ENCODE results near the gene GTF2H3. TPM values are rescaled to one million over a fixed set of nuclear protein-coding genes. Genes with fewer than 3 reads are reported as not detected.
"Not testable (repeated sequence)": the region's sequence is repeated elsewhere in the genome, so short reads cannot be mapped to it uniquely, and the experiment has no call there.

GTF2H3 gene
- total RNA-seq (2014; rRNA removed; shearing (Covaris generic); ENCODE audit: low replicate concordance) = 37.4 and 52.1 TPM in 2 replicates

DNA sequence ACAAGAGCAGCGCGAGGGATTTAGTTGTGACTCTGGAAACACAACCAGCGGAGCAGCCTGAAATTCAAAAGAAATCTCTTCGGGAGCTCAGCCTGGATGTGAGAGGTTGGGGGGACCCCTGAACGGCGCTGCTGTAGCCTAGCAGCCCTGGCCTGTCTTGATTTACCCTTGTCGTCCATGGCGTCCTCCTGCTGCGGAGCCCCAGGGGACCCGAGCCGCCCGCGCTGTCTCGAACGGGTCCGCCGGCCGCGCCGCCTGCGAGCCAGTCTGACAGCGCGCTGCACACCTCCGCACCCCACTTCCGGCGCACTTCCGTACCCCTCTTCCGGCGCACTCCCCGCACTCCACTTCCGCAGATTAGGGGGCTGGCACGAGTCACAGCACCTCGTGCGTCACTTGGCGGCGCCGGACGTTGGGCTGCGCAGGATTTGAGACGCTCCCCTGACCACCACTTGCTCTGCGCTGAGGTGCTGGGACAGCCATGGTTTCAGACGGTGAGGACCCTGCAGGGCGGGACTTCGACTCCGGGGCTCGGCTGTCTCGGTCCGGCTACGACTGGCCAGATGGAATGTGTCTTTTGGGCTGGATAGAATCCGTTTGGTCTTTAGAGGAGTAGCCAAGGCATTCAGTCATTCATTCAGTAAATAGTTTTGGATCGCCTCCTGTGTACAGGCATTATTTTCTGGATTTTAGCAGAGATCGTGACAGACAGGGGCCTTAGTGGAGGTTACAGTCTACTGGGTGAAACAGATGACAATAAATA is at the start of gene GTF2H3, which contains the start of gene EIF2B1:
GTF2H3 (plus strand) TSS at position 451 of the 763 bp plus-strand sequence; CDS start at position 482, 31 bp downstream.
EIF2B1 (minus strand) TSS at position 308 of the 763 bp plus-strand sequence; CDS start at position 179, 129 bp downstream.
- Histone ChIP-seq H3K4me3 (peak within 1 kb of the TSS; percentile 97), H3K9me3 (no peaks in the 10 kb centered on the region), H3K27me3 (no peaks in the 10 kb centered on the region), H3K36me3 (peaks cover 35% of the 10 kb centered on the region)
- DNase-seq = peak; percentile 96

DNA sequence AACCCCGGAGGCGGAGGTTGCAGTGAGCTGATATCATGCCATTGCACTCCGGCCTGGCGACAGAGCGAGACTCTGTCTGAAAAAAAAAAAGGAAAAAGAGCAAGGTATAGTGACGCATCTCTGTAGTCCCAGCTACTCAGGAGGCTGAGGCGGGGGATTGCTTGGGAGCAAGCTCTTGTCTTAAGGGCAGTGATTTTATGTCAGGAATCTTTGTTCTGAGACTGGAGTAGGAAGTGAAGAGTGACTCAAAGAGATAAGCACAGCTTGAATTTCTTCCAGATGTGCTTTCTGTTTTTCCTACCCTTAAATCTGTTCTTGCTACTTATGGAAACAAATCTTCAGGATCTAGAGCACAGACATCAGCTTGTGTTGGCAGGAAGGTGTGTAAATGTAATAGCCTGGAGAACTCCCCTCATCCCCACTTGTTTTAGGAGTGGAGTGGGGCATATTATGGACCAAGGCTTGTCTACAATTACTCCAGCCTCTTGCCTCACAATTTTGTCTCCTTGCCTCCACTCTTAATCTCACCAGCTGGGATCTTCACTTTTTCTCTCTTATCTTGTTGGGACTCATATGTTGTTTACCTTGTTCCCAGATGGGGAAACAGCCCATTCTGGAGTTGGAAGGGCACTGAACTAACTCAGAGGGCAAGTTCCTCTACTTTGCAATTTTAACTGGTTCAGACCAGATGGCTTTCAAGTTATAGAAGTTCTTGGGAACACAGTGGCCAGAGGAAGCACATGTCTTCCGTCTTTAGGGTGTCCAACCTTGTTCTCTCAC is 41.7 kb upstream of the GTF2H3 start:
- Histone ChIP-seq H3K4me3 (no peak overlapping the region), H3K9me3 (no peaks in the 10 kb centered on the region), H3K36me3 (peaks cover 91% of the 10 kb centered on the region), H3K27me3 (no peaks in the 10 kb centered on the region)
- no peak for DNase-seq

DNA sequence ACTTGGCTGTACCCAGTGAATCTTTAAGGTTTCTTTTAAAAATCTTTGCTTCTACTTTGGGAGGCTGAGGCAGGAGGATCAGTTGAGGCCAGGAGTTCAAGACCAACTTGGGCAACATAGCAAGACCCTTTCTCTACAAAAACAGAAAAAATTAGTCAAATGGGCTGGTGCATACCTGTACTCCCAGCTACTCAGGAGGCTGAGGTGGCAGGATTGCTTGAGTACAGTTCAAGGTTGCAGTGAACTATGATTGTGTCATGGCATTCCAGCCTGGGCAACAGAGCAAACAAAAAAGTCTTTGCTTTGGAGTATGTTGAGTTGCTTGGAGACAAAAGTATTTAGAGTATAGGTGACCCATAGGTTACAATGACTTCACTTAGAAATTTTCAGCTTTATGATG is 37.9 kb upstream of the GTF2H3 start:
- no peak overlapping the region for H3K4me3 ChIP-seq
- no peaks in the 10 kb centered on the region for H3K27me3 ChIP-seq
- no peaks in the 10 kb centered on the region for H3K9me3 ChIP-seq
- peaks cover 74% of the 10 kb centered on the region for H3K36me3 ChIP-seq
- no peak for DNase-seq

DNA sequence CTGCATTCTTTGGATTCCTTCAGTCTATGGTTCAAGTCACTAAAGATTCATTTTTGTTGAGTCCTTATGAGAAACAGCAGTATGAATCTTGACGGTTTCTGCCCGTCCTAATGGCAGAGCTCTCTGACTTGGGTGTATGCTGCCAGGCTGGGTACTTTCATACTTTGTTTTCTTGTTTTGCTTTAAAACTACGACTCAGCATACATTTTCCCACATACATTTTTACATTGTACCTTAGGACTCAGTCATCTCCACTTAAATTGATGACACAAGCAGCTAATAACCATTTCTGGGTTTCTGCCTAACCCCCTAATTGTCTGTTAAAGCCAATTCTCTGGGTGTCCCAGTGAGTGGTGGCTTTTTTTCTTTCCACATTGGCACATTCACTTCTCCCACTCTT is 36.5 kb upstream of the GTF2H3 start:
- no peaks in the 10 kb centered on the region for H3K27me3 ChIP-seq
- H3K9me3 ChIP-seq = no peaks in the 10 kb centered on the region
- H3K4me3 ChIP-seq = no peak overlapping the region
- H3K36me3 ChIP-seq = peaks cover 66% of the 10 kb centered on the region
- no peak for DNase-seq

DNA sequence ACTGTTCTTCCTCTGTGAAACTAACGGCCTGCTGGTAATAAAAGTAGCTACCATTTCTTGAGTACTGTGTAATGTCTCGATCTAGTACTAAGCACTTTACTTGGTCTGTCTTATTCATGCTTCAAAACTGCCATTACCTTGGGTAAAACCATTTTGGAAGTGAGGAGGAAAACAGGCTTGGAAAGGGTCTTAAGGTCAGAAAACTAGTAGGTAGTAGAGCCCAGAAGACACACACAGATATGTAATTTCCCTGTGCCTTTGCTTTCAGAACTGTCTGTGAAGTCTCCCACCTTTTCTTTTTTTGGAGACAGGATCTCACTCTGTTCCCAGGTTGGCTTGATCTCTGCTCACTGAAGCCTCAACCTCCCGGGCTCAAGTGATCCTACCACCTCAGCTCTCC is 35.1 kb upstream of the GTF2H3 start:
- Histone ChIP-seq H3K4me3 (no peak overlapping the region), H3K27me3 (no peaks in the 10 kb centered on the region), H3K9me3 (no peaks in the 10 kb centered on the region), H3K36me3 (peaks cover 60% of the 10 kb centered on the region)
- DNase-seq = no peak

DNA sequence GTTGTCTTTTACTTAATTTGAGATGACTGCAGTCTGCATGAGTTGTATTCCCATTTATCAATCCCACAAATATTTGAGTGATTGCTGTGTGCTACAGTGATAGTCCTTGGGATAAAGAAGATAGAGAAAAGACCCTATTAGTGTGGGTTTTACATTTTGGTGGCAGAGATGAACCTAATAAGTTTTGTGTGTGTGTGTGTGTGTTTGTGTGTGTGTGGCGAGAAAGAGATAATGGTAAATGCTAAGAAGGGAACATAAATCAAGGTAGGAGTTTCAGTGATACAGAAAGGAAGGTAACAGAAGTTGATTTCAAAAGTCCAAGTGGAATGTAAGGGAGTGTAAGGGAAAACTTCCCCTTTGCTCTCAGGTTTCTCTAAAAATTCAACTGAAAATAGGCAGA is 34.3 kb upstream of the GTF2H3 start:
- peaks cover 62% of the 10 kb centered on the region for H3K36me3 ChIP-seq
- H3K27me3 ChIP-seq = no peaks in the 10 kb centered on the region
- no peak for DNase-seq
- H3K4me3 ChIP-seq = no peak overlapping the region
- H3K9me3 ChIP-seq = no peaks in the 10 kb centered on the region

DNA sequence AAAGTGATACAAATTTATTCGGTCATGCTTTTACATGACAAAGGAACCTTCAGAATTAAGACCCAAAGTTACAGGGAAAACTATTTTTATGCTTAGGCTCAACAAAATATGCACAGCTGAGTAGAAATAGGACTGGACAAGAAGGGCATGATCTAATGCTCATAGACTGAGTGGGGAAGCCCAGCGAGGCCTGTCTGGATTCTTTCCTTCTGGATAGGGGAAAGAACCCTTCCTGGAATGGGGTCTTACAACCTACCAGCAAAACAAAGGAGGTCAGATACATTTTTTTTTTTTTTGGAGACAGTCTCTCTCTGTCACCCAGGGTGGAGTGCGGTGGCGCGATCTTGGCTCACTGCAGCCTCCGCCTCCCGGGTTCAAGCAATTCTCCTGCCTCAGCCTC is 33.9 kb upstream of the GTF2H3 start:
- Histone ChIP-seq H3K9me3 (no peaks in the 10 kb centered on the region), H3K4me3 (no peak overlapping the region), H3K27me3 (no peaks in the 10 kb centered on the region), H3K36me3 (peaks cover 62% of the 10 kb centered on the region)
- DNase-seq = no peak

DNA sequence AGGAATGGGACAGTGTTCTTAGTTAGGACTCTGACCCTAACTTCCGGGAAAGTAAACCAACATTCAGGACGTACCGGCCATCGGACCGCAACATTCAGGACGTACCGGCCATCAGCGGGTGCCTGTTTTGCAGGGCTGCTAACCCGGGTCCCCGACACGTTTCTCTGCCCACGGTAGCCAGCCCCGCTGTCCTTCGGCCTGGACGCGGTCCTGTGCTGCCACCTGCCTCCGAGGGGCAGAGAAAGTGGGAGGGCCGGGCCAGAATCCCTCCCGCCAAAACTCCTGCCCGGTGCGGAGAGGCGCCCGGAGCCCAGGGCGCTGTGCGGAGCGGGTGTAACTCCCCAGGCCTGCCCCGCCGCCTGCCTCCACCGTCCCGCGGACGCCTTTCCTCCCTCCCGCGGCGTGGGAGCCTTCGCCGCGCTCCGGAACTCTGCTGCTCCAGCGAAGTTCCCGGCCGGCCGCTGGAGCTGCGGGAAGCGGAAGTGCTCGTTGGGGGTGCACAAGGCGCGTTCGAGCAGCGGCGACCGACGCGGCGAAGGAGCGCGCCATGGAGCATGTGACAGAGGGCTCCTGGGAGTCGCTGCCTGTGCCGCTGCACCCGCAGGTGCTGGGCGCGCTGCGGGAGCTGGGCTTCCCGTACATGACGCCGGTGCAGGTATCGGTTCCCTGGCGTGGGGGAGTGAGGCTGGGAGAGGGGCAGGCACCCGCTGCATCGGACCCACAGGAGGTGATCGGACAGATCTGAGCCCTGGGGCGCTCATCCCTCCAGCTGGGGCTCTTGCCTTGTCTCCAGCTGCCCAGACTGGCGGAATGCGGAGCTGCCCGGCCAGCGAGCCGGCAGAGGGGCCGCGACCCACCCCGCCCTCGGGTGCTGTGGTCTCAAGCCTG is 31.8 kb upstream of the GTF2H3 start, which contains the start of gene DDX55:
DDX55 (plus strand) TSS at position 498 of the 888 bp plus-strand sequence; CDS start at position 548, 50 bp downstream.
- Histone ChIP-seq H3K9me3 (no peaks in the 10 kb centered on the region), H3K36me3 (peaks cover 63% of the 10 kb centered on the region), H3K4me3 (peak within 1 kb of the TSS; percentile 100), H3K27me3 (no peaks in the 10 kb centered on the region)
- peak; percentile 82 for DNase-seq

DNA sequence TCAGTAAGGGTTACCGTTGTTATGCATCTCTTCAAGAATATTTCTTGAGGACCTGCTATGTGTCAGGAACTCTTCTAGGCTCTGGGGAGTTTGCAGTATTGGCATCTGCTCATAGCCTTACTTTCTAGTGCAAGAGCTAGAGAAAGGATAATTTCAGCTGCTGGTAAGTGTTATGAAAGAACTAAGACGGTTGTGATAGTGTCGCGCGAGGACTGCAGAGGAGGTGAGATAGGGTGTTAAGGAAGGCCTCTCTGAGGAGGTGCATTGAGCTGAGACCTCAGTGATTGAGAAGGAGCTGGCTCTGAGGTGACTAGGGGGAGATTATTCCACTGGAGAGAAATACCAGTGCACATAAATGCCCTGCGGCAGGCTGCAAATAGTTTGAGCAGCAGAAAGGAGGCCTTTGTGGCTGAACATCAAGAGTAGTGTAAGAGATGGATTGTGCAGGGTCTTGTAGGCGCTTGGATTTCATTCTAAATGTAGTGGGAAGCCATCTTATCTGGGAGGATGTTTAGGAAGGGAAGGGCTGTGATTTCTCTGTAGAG is 30.9 kb upstream of the GTF2H3 start:
- H3K27me3 ChIP-seq = no peaks in the 10 kb centered on the region
- peaks cover 63% of the 10 kb centered on the region for H3K36me3 ChIP-seq
- peak overlapping the region; percentile 100 for H3K4me3 ChIP-seq
- no peak for DNase-seq
- no peaks in the 10 kb centered on the region for H3K9me3 ChIP-seq

DNA sequence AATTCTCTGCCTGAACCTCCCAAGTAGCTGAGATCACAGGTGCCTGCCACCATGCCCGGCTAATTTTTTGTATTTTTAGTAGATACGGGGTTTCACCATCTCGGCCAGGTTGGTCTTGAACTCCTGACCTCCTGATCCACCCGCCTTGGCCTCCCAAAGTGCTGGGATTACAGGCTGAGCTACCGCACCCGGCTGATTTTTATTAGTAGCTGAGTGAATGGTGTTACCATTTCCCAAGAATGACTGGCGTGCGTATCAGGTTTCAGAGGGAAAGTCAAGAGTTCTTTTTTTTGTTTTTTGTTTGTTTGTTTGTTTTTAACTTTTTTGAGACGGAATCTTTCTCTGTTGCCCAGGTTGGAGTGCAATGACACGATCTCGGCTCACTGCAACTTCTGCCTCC is 30.1 kb upstream of the GTF2H3 start:
- H3K9me3 ChIP-seq, DNase-seq, H3K27me3 ChIP-seq: not testable (repeated sequence)
- Histone ChIP-seq H3K36me3 (peaks cover 63% of the 10 kb centered on the region), H3K4me3 (peak overlapping the region; percentile 100)

DNA sequence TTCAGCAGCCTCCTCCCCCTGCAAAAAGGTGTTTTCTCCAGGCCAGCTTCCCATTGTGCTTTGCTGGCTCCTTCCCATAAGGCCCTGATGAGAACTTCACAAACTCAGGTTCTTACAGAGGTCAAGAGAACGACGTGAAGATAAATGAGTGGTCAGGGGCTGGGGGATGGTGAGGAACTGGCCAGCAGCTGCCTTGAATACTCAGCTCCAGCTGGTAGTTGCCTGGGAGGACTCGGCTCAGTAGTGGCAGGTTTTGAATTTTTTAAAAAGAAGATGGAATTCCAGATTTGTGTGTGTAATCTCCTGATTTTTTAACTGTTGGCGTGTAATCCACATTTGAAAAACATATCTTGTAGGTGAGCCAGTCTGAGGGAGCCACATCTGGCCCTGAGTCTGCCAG is 25.9 kb upstream of the GTF2H3 start:
- Histone ChIP-seq H3K27me3 (no peaks in the 10 kb centered on the region), H3K9me3 (no peaks in the 10 kb centered on the region), H3K36me3 (peaks cover 82% of the 10 kb centered on the region), H3K4me3 (no peak overlapping the region)
- no peak for DNase-seq

DNA sequence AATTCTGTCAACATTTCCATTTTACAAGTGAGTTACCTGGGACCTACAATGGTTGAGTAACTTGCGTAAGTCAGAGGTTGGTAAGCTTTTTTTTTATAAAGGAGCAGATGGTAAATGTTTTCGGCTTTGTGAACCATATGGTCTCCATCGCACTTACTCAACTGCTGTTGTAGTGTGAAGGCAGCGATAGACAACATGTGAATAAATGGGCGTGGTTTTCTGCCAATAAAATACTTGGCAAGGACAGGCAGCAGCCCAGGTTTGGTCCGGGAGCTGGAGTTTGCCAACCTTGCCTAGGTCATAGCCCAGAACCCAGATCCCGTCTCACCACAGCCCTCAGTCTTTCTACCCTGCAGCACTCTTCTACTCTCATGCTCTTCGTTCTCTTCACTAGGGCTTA is 25.4 kb upstream of the GTF2H3 start:
- Histone ChIP-seq H3K4me3 (no peak overlapping the region), H3K36me3 (peaks cover 85% of the 10 kb centered on the region)
- no peak for DNase-seq

DNA sequence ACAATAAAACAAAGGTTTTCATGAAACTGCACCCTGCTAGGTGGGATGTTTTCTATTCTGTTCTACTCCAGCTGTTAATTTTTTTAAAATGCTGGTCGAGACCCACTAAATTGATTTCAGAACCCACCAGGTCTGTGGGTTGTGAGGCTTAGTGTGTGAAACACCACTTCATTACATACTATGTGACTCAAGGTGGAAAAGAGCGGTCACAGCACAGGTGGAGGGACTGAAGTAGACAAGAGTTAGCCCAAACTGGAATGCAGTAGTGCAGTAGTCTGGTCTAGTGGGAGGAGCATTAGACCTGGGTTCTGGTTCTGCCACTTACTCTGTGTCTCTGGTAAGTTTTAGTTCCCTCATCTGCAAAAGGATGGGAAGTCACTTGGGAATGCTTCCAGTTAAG is 19.5 kb upstream of the GTF2H3 start:
- peaks cover 79% of the 10 kb centered on the region for H3K36me3 ChIP-seq
- no peaks in the 10 kb centered on the region for H3K9me3 ChIP-seq
- H3K4me3 ChIP-seq = no peak overlapping the region
- H3K27me3 ChIP-seq = no peaks in the 10 kb centered on the region
- DNase-seq = no peak

More for the DNA sequence above, 25.4 kb upstream of the GTF2H3 start:
- H3K27me3 ChIP-seq = no peaks in the 10 kb centered on the region
- H3K9me3 ChIP-seq = no peaks in the 10 kb centered on the region

DNA sequence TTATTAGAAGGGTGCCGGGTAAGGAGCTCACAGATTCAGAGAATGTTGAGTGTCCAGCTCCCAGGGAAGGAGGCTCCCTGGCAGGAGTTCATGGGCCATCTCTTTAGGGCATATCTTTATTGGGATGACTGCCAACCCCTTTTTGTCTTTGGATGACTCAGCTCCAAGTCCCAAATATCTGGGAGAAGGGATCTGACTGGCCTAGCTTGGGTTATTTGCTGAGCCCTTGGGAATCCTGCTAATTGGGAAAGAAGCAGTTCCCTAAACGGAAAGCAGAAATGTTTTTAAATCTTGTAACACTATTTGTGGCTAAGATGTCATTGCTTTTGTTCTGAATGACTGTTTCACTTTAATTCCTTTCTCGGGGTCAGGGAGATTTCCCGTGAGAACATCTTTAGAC is 19.1 kb upstream of the GTF2H3 start:
- Histone ChIP-seq H3K9me3 (no peaks in the 10 kb centered on the region), H3K27me3 (no peaks in the 10 kb centered on the region), H3K36me3 (peaks cover 81% of the 10 kb centered on the region), H3K4me3 (no peak overlapping the region)
- peak; percentile 49 for DNase-seq

DNA sequence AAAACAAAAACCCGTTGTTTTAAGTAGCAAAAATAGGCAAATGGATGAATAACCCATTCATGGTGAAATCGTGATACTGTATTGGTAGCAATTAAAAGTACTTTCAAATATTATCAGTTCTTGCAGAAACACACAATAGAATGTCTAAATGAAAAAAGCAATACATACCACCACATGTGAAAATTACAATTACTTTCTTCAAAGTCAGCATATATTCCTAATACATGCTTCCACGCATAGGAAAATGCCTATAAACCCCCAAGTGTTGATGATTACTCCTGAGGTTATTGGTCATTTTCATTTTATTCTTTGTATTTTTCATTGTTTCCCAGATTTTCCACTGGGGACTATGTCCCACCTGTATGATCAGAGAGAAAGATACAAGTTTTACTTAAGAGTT is 16.5 kb upstream of the GTF2H3 start:
- no peak for DNase-seq
- H3K36me3 ChIP-seq = peaks cover 83% of the 10 kb centered on the region

DNA sequence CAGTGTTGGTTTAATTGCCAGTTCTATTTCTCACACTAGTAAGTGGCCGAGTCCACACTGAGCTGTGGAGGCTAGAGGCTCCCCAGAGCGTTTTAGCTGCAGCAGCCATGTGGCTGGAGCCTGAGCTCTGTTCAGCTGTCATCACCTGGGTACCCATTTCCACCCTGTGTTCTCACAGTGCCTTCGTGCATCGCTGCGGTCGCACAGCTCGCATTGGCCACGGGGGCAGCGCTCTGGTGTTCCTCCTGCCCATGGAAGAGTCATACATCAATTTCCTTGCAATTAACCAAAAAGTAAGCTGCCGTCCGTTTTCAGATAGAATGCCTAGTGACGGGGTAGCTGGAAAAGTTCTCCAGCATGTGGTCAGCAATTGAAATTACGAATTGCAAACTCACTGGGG is 16.0 kb upstream of the GTF2H3 start:
- H3K36me3 ChIP-seq = peaks cover 84% of the 10 kb centered on the region
- no peaks in the 10 kb centered on the region for H3K9me3 ChIP-seq
- H3K27me3 ChIP-seq = no peaks in the 10 kb centered on the region
- no peak overlapping the region for H3K4me3 ChIP-seq
- no peak for DNase-seq

More for the DNA sequence above, 16.5 kb upstream of the GTF2H3 start:
- Histone ChIP-seq H3K27me3 (no peaks in the 10 kb centered on the region), H3K9me3 (no peaks in the 10 kb centered on the region), H3K4me3 (no peak overlapping the region)
